ENCODE results near the gene C1GALT1.

C1GALT1 gene

GRCh38 chr7:7228472-7228871, 46.1 kb downstream of the C1GALT1 start:
- TF ChIP-seq PRDM4 (tag by site-specific recombination; IDR thresholded peaks at IDR 0.05): no peak
- TF ChIP-seq ZNF664 (tag by site-specific recombination; IDR thresholded peaks at IDR 0.05): no peak
- TF ChIP-seq, protein P1, sequence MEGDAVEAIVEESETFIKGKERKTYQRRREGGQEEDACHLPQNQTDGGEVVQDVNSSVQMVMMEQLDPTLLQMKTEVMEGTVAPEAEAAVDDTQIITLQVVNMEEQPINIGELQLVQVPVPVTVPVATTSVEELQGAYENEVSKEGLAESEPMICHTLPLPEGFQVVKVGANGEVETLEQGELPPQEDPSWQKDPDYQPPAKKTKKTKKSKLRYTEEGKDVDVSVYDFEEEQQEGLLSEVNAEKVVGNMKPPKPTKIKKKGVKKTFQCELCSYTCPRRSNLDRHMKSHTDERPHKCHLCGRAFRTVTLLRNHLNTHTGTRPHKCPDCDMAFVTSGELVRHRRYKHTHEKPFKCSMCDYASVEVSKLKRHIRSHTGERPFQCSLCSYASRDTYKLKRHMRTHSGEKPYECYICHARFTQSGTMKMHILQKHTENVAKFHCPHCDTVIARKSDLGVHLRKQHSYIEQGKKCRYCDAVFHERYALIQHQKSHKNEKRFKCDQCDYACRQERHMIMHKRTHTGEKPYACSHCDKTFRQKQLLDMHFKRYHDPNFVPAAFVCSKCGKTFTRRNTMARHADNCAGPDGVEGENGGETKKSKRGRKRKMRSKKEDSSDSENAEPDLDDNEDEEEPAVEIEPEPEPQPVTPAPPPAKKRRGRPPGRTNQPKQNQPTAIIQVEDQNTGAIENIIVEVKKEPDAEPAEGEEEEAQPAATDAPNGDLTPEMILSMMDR (tag by site-specific recombination; IDR thresholded peaks at IDR 0.05): no peak
- TF ChIP-seq SP3 (tag by site-specific recombination; IDR thresholded peaks at IDR 0.05): no peak
- TF ChIP-seq YY2 (tag by site-specific recombination; IDR thresholded peaks at IDR 0.05): no peak
- TF ChIP-seq ZBTB21 (tag by site-specific recombination; IDR thresholded peaks at IDR 0.05): no peak
- H3K4me1 ChIP-seq (ENCODE audit: control insufficient read depth, insufficient read depth, low read length): no peaks in the 10 kb centered on the region
- no peaks in the 10 kb centered on the region for H3K9me3 ChIP-seq (ENCODE audit: control insufficient read depth, insufficient read depth, low read depth, low read length)
- no peak overlapping the region for H3K4me3 ChIP-seq (ENCODE audit: low read depth, low read length)
- no peak overlapping the region for H3K27ac ChIP-seq (ENCODE audit: extremely low read depth, low read depth, low read length)
- CTCF ChIA-PET: no interaction called here
- POLR2A ChIA-PET: no interaction called here
- peaks cover 0 to 4% of the 10 kb centered on the region in 2 experiments; a peak in 1 of 3 replicates for H3K36me3 ChIP-seq (ENCODE audit: control insufficient read depth in 2 of 2, insufficient read depth in 1 of 2, low read length in 2 of 2)

DNA sequence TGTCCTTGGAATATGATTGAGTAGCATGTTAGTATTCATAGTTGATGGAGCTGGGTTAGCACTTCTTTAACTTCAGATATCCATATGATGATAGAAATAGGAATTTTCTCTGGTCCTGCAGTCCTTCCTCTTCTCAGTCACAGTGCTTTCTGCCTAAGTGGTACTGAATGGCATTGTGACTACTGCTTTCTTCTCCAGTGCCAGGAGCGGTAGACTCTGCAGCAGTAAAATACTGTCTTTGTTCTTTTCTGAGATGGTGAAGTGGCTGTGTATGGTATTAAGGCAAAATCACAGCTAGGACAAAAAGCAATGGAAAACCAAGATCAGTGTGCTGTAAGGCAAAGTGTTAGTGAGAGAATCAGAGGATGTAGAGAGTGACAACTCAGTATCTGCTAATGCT, 46.6 kb downstream of the C1GALT1 start:
- ChIA-PET POLR2A (no interaction called here), CTCF (no interaction called here)
- H3K27ac ChIP-seq (ENCODE audit: extremely low read depth, low read depth, low read length): no peak overlapping the region

More for the DNA sequence above, 46.6 kb downstream of the C1GALT1 start:
- H3K9me3 ChIP-seq (ENCODE audit: control insufficient read depth, insufficient read depth, low read depth, low read length): no peaks in the 10 kb centered on the region
- no peak overlapping the region for H3K4me3 ChIP-seq (ENCODE audit: low read depth, low read length)
- TF ChIP-seq ZNF350 (tag by site-specific recombination; IDR thresholded peaks at IDR 0.05) (no peak), ZNF133 (tag by site-specific recombination; IDR thresholded peaks at IDR 0.05) (no peak), ZSCAN23 (tag by site-specific recombination; IDR thresholded peaks at IDR 0.05) (no peak), ZNF600 (tag by site-specific recombination; IDR thresholded peaks at IDR 0.05) (no peak), ZNF24 (tag by site-specific recombination; IDR thresholded peaks at IDR 0.05) (no peak), ZXDB (tag by site-specific recombination; IDR thresholded peaks at IDR 0.05) (no peak), ZNF707 (tag by site-specific recombination; IDR thresholded peaks at IDR 0.05) (no peak), ZNF138 (tag by site-specific recombination; IDR thresholded peaks at IDR 0.05; ENCODE audit: borderline replicate concordance) (no peak), ZNF555 (tag by site-specific recombination; conservative IDR thresholded peaks at IDR 0.05) (no peak), ZNF121 (tag by site-specific recombination; IDR thresholded peaks at IDR 0.05) (no peak), ZNF280C (tag by site-specific recombination; IDR thresholded peaks at IDR 0.05) (no peak), ZNF302 (tag by site-specific recombination; IDR thresholded peaks at IDR 0.05; ENCODE audit: low read depth) (no peak), ZNF2 (tag by site-specific recombination; IDR thresholded peaks at IDR 0.05) (no peak), ZNF48 (tag by site-specific recombination; IDR thresholded peaks at IDR 0.05) (no peak), KLF16 (tag by site-specific recombination; IDR thresholded peaks at IDR 0.05) (no peak)
- TF ChIP-seq, protein P2, sequence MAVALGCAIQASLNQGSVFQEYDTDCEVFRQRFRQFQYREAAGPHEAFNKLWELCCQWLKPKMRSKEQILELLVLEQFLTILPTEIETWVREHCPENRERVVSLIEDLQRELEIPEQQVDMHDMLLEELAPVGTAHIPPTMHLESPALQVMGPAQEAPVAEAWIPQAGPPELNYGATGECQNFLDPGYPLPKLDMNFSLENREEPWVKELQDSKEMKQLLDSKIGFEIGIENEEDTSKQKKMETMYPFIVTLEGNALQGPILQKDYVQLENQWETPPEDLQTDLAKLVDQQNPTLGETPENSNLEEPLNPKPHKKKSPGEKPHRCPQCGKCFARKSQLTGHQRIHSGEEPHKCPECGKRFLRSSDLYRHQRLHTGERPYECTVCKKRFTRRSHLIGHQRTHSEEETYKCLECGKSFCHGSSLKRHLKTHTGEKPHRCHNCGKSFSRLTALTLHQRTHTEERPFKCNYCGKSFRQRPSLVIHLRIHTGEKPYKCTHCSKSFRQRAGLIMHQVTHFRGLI (tag by site-specific recombination; IDR thresholded peaks at IDR 0.05): no peak
- no peaks in the 10 kb centered on the region for H3K36me3 ChIP-seq (ENCODE audit: control insufficient read depth in 2 of 2, insufficient read depth in 1 of 2, low read length in 2 of 2)
- no peaks in the 10 kb centered on the region for H3K4me1 ChIP-seq (ENCODE audit: control insufficient read depth, insufficient read depth, low read length)

Measured in HEK293 (cell line).